Thoracic aorta (tissue), 2 donors: ENCODE data around the gene CHL1. TPM values are rescaled to one million over a fixed set of nuclear protein-coding genes. Genes with fewer than 3 reads are reported as not detected.

Experiments used
- ATAC-seq: fragments of 150-250 bp; one replicate; pipeline ENCODE4 v1.8.0; 2017; ENCODE audit warnings: low read depth; ENCODE audit not compliant: insufficient number of reproducible peaks, low FRiP score
- DNase-seq: peaks from one replicate; pipeline ENCODE4 v3.0.0-alpha.2; 2020; ENCODE audit warnings: low spot score
- H3K27ac ChIP-seq, 2 donors: fragments of 200-600 bp; sonication (generic); 1 replicate in 1 of 2; 2 replicates in 1 of 2; pipeline ENCODE4 v1.5.1; 2016; ENCODE audit warnings: mild to moderate bottlenecking in 2 of 2, moderate library complexity in 2 of 2
- H3K27me3 ChIP-seq: fragments of 200-600 bp; sonication (generic); replicated peaks from 2 replicates; pipeline ENCODE4 v1.6.0; 2016; ENCODE audit warnings: mild to moderate bottlenecking; ENCODE audit not compliant: insufficient read depth
- H3K36me3 ChIP-seq: fragments of 200-600 bp; sonication (generic); one replicate; pipeline ENCODE4 v1.5.1; 2016
- H3K4me1 ChIP-seq, 2 donors: fragments of 200-600 bp; sonication (generic); 1 replicate in 1 of 2; 2 replicates in 1 of 2; pipeline versions ENCODE4 v1.5.1 to v1.6.0; 2016; ENCODE audit warnings: low read depth in 2 of 2, mild to moderate bottlenecking in 1 of 2; ENCODE audit not compliant: control insufficient read depth in 1 of 2
- H3K4me3 ChIP-seq: fragments of 200-600 bp; sonication (generic); 2 replicates; pipeline ENCODE4 v1.5.1; 2016; ENCODE audit warnings: mild to moderate bottlenecking
- H3K9me3 ChIP-seq: fragments of 200-600 bp; sonication (generic); 2 replicates; pipeline ENCODE4 v1.5.1; 2016
- CTCF ChIP-seq: fragments of 200-600 bp; sonication (generic); IDR thresholded peaks from one replicate; pipeline ENCODE4 v1.5.1; 2019; ENCODE audit warnings: antibody characterized with exemption
- total RNA-seq, 2 donors: library from RNA; depleted of rRNA; stranded (reverse); fragments of >200 nt; gene quantifications; one replicate each; pipeline versions ENCODE4 v1.1.0 to v1.2.3, GENCODE V29; 2016

Gene CHL1
- total RNA-seq, 2 donors from 2014 or later = 2.0 to 7.5 TPM

DNA sequence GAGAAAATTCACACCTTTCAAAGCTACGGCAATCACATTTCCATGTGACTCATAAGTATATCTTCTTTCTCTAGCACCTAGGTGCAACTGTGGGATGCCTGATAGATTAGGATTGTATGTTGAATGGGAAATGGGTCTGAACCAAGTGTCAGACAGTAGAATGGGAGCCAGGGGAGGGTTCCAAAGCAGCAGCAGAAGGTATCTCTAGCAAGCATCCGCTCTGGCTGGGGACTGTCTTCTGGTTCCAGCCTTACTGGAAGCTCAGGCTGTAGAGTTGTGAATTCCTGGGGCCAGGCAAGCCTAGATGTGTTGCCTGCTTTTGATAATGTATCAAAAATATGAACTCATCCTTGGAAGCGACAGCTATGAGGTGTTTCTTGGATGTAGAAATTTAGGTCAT, 2.1 kb upstream of the CHL1 start:
- no peaks in the 10 kb centered on the region for H3K36me3 ChIP-seq
- H3K27ac ChIP-seq = no peak overlapping the region
- no peaks in the 10 kb centered on the region for H3K9me3 ChIP-seq
- no peak for TF ChIP-seq CTCF
- ATAC-seq = no peak
- peaks cover 9 to 18% of the 10 kb centered on the region in 2 donors for H3K4me1 ChIP-seq
- H3K4me3 ChIP-seq = no peak overlapping the region
- H3K27me3 ChIP-seq = no peaks in the 10 kb centered on the region
- no peak for DNase-seq

DNA sequence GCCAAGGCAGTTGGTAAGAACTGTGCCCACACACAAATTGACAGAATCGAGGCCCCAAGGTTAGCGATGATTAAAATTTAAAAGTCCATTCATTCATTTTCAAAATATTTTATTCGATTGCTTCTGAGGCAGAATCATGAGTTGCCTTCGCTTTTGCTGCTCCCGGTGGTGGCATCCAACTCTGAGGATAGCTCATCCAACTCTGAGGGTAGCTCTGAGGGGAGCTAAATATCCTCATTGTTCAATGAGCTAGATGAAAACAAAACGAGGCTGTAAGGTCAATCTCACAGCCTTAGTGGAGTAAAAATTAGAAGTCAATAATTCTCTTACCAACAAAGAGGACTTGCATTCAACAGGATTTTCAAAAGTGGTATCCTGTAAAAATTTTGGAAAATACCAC, 897 bp upstream of the CHL1 start:
- DNase-seq (no peak), ATAC-seq (no peak)
- peaks cover 9 to 18% of the 10 kb centered on the region in 2 donors for H3K4me1 ChIP-seq
- H3K9me3 ChIP-seq = no peaks in the 10 kb centered on the region
- no peak overlapping the region for H3K4me3 ChIP-seq
- H3K36me3 ChIP-seq = no peaks in the 10 kb centered on the region
- no peaks in the 10 kb centered on the region for H3K27me3 ChIP-seq
- TF ChIP-seq CTCF = no peak
- H3K27ac ChIP-seq = no peak overlapping the region

DNA sequence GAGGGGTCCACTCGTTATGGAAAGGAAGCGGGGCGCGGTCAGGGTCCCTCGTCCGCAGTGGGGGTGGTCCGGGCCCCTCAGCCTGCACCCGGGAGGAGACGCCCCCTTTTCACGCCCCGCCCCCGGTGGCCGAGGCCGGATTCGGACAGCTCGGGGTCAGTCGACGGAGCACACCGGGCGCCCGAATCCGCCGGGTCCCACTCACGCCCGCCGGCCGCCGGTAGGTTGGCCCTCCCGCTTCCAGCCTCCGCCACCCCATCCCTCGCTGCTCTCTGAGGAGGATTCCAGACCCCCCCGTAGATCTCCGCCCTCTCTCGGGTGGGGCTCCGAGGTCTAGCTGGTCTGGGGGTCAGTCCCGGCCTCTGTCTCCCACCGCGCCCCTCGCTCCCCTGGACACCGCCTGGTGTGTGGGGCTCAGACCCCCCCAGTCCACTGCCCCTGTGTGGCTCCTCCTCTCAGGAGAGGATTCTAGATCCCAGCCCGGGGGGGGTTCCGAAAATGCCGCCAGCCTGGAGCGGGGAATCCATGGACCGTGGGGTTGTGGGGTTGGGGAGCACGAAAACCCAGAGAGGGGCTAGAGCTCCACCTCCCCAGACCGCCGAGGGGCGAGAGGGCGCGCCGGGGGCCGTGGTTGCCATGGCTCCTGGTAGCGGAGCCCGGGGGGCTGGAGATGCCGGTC, 725 bp downstream of the CHL1 start:
- no peaks in the 10 kb centered on the region for H3K27me3 ChIP-seq
- H3K27ac ChIP-seq = no peak overlapping the region
- TF ChIP-seq CTCF = no peak
- peak overlapping the region; percentile 66 for H3K4me3 ChIP-seq
- H3K9me3 ChIP-seq = no peaks in the 10 kb centered on the region
- H3K36me3 ChIP-seq = no peaks in the 10 kb centered on the region
- ATAC-seq (no peak), DNase-seq (no peak)
- H3K4me1 ChIP-seq = peaks cover 9 to 18% of the 10 kb centered on the region in 2 donors

DNA sequence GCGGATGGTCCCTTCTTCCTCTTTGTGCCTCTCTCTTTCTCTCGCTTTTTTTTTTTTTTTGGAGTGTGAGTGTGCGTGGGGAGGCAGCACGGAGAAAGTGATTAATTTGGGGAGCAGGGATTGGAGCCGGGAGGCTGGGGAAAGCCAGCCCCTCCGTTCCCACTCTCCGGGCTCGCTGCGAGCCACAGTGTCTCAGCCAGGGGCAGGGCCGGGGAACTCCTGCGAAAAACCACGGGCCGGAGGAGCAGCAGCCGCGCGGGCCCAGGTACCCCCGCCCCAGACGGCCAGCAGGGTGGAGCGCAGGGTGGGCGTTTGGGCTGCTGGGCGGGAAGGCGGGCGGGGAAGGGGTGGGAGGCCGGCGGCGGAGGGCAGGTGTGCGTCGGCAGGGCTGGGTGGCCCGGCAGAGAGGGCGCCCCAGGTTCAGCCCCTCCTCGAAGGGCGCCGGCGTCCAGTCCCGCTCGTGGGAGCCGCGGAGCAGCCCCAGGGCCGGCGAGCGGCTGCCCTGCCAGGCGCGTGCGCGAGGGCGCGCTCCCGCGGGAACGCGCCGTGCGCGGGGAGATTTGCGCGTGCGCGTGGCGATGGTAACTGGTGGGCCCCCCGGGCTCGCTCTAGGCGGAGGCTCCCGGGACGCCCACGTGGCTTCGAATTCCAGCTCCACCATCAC, 1.4 kb downstream of the CHL1 start:
- DNase-seq (no peak), ATAC-seq (no peak)
- no peaks in the 10 kb centered on the region for H3K9me3 ChIP-seq

More for the DNA sequence above, 1.4 kb downstream of the CHL1 start:
- TF ChIP-seq CTCF = no peak
- no peaks in the 10 kb centered on the region for H3K27me3 ChIP-seq
- H3K27ac ChIP-seq = no peak overlapping the region
- peak overlapping the region; percentile 66 for H3K4me3 ChIP-seq
- no peaks in the 10 kb centered on the region for H3K36me3 ChIP-seq
- H3K4me1 ChIP-seq = peaks cover 9 to 18% of the 10 kb centered on the region in 2 donors
